Adrenal gland (tissue), 5 donors: Measurements from ENCODE around the gene RAF1.

ENCODE experiments used
- POLR2A ChIP-seq, 2 donors: fragments of 450-650 bp; IDR thresholded peaks; one replicate each; pipeline ENCODE4 v1.6.1; 2017; ENCODE audit warnings: antibody characterized with exemption in 2 of 2, mild to moderate bottlenecking in 2 of 2, moderate library complexity in 1 of 2
- TF ChIP-seq, protein P1 (sequence below), 6 experiments: fragments of 450-650 bp in 4 of 6; fragments of 200-600 bp in 2 of 6; sonication (generic) in 1 of 6; IDR thresholded peaks; 1 replicate in 5 of 6; 2 replicates in 1 of 6; pipeline versions ENCODE4 v1.5.1 to v1.8.0; 2016 to 2021; ENCODE audit warnings: antibody characterized with exemption in 6 of 6, mild to moderate bottlenecking in 2 of 6, moderate library complexity in 1 of 6
- donor health status: DM: no; HTN: no; CAD: no.

- TF ChIP-seq, protein P1, sequence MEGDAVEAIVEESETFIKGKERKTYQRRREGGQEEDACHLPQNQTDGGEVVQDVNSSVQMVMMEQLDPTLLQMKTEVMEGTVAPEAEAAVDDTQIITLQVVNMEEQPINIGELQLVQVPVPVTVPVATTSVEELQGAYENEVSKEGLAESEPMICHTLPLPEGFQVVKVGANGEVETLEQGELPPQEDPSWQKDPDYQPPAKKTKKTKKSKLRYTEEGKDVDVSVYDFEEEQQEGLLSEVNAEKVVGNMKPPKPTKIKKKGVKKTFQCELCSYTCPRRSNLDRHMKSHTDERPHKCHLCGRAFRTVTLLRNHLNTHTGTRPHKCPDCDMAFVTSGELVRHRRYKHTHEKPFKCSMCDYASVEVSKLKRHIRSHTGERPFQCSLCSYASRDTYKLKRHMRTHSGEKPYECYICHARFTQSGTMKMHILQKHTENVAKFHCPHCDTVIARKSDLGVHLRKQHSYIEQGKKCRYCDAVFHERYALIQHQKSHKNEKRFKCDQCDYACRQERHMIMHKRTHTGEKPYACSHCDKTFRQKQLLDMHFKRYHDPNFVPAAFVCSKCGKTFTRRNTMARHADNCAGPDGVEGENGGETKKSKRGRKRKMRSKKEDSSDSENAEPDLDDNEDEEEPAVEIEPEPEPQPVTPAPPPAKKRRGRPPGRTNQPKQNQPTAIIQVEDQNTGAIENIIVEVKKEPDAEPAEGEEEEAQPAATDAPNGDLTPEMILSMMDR (IDR thresholded peaks at IDR 0.05): no peak
- no peak for TF ChIP-seq POLR2A (IDR thresholded peaks at IDR 0.05)
Observed at GRCh38 chr3:12611117-12611516, 52.8 kb downstream of the RAF1 start.
